Panc1 (cell line): Measurements from ENCODE around the gene KIF17.

Source experiments
- POLR2AphosphoS5 ChIP-seq: IDR thresholded peaks from 2 replicates; pipeline ENCODE4 v1.6.1; 2012; ENCODE audit warnings: mild to moderate bottlenecking, low read depth, low read length, moderate library complexity
- SIN3A ChIP-seq: IDR thresholded peaks from 2 replicates; pipeline ENCODE4 v1.6.1; 2012; ENCODE audit warnings: low read depth, mild to moderate bottlenecking, low read length, moderate library complexity, borderline replicate concordance; ENCODE audit not compliant: insufficient read depth
- TCF7L2 ChIP-seq: IDR thresholded peaks from 2 replicates; pipeline ENCODE4 v1.6.1; 2011; ENCODE audit warnings: mild to moderate bottlenecking, low read depth, low read length, inconsistent platforms
- TF ChIP-seq, protein P1 (sequence below): fragments of 450-650 bp; IDR thresholded peaks from 2 replicates; pipeline ENCODE4 v1.5.1; 2017; ENCODE audit warnings: mild to moderate bottlenecking
- TF ChIP-seq, protein P2 (sequence below), 2 experiments: IDR thresholded peaks; 2 replicates each; pipeline ENCODE4 v1.6.1; 2011 to 2012; ENCODE audit warnings: low read depth in 2 of 2, control low read depth in 1 of 2, low read length in 1 of 2, mild to moderate bottlenecking in 1 of 2, moderate library complexity in 1 of 2; ENCODE audit not compliant: insufficient read depth in 1 of 2

DNA sequence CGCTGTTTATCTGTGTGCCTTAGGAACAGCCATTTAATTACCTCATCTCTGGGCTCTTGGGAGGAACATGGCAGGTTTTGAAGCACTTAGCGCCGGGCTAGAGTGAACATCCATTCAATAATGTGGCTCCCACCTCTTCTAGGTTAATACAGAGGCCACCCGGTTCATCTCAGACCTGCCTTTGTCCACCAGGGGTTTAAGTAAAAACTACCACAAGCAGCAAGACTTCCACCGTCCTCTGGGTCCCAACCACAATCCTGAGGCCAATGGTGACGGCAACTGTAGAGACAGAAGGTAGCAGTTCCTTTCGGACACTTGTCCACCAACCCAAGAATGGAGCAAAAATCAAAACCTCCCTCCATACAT is 55.7 kb downstream of the KIF17 start:
- no peak for TF ChIP-seq POLR2AphosphoS5
- TF ChIP-seq, protein P1, sequence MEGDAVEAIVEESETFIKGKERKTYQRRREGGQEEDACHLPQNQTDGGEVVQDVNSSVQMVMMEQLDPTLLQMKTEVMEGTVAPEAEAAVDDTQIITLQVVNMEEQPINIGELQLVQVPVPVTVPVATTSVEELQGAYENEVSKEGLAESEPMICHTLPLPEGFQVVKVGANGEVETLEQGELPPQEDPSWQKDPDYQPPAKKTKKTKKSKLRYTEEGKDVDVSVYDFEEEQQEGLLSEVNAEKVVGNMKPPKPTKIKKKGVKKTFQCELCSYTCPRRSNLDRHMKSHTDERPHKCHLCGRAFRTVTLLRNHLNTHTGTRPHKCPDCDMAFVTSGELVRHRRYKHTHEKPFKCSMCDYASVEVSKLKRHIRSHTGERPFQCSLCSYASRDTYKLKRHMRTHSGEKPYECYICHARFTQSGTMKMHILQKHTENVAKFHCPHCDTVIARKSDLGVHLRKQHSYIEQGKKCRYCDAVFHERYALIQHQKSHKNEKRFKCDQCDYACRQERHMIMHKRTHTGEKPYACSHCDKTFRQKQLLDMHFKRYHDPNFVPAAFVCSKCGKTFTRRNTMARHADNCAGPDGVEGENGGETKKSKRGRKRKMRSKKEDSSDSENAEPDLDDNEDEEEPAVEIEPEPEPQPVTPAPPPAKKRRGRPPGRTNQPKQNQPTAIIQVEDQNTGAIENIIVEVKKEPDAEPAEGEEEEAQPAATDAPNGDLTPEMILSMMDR = no peak
- no peak for TF ChIP-seq SIN3A
- TF ChIP-seq, protein P2, sequence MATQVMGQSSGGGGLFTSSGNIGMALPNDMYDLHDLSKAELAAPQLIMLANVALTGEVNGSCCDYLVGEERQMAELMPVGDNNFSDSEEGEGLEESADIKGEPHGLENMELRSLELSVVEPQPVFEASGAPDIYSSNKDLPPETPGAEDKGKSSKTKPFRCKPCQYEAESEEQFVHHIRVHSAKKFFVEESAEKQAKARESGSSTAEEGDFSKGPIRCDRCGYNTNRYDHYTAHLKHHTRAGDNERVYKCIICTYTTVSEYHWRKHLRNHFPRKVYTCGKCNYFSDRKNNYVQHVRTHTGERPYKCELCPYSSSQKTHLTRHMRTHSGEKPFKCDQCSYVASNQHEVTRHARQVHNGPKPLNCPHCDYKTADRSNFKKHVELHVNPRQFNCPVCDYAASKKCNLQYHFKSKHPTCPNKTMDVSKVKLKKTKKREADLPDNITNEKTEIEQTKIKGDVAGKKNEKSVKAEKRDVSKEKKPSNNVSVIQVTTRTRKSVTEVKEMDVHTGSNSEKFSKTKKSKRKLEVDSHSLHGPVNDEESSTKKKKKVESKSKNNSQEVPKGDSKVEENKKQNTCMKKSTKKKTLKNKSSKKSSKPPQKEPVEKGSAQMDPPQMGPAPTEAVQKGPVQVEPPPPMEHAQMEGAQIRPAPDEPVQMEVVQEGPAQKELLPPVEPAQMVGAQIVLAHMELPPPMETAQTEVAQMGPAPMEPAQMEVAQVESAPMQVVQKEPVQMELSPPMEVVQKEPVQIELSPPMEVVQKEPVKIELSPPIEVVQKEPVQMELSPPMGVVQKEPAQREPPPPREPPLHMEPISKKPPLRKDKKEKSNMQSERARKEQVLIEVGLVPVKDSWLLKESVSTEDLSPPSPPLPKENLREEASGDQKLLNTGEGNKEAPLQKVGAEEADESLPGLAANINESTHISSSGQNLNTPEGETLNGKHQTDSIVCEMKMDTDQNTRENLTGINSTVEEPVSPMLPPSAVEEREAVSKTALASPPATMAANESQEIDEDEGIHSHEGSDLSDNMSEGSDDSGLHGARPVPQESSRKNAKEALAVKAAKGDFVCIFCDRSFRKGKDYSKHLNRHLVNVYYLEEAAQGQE (IDR thresholded peaks at IDR 0.05; ENCODE audit: insufficient read depth in 1 of 2, low read depth in 2 of 2, low read length in 1 of 2) = no peak
- no peak for TF ChIP-seq TCF7L2
